Skeletal muscle satellite cell (primary cell): ENCODE data around the gene ENAH.
"Not testable (repeated sequence)": the region's sequence is repeated elsewhere in the genome, so short reads cannot be mapped to it uniquely, and the experiment has no call there.

Experiments used
- H3K27me3 ChIP-seq: 2 replicates; pipeline ENCODE4 v1.7.0; 2013; ENCODE audit warnings: low read length; ENCODE audit not compliant: control insufficient read depth, insufficient read depth
- H3K36me3 ChIP-seq: 2 replicates; pipeline ENCODE4 v1.7.0; 2013; ENCODE audit warnings: mild to moderate bottlenecking, control low read depth, low read length; ENCODE audit not compliant: insufficient read depth
- H3K4me1 ChIP-seq: 2 replicates; pipeline ENCODE4 v1.7.0; 2013; ENCODE audit warnings: low read length; ENCODE audit not compliant: control insufficient read depth, insufficient read depth
- H3K4me2 ChIP-seq: 2 replicates; pipeline ENCODE4 v1.7.0; 2013; ENCODE audit warnings: mild to moderate bottlenecking, low read length
- H3K4me3 ChIP-seq: 2 replicates; pipeline ENCODE4 v1.7.0; 2013; ENCODE audit warnings: low read length
- H3K9ac ChIP-seq: 2 replicates; pipeline ENCODE4 v1.7.0; 2013; ENCODE audit warnings: mild to moderate bottlenecking, low read depth, low read length, moderate library complexity
- H3K9me3 ChIP-seq: replicated peaks from 2 replicates; pipeline ENCODE4 v1.7.0; 2013; ENCODE audit warnings: mild to moderate bottlenecking, control low read depth, low read length

Gene ENAH

GRCh38 chr1:225480825-225481434 is 172.0 kb downstream of the ENAH start:
- Histone ChIP-seq H3K9ac (no peak overlapping the region), H3K27me3 (peaks cover 20% of the 10 kb centered on the region), H3K4me3 (no peak overlapping the region), H3K4me1 (peaks cover 8% of the 10 kb centered on the region), H3K9me3 (no peaks in the 10 kb centered on the region), H3K4me2 (no peak overlapping the region), H3K36me3 (no peaks in the 10 kb centered on the region)

GRCh38 chr1:225479996-225480720 is 172.8 kb downstream of the ENAH start:
- H3K4me3 ChIP-seq = no peak overlapping the region
- H3K9me3 ChIP-seq = no peaks in the 10 kb centered on the region
- H3K27me3 ChIP-seq = peaks cover 20% of the 10 kb centered on the region
- H3K4me1 ChIP-seq = peaks cover 10% of the 10 kb centered on the region
- no peak overlapping the region for H3K9ac ChIP-seq
- no peaks in the 10 kb centered on the region for H3K36me3 ChIP-seq
- no peak overlapping the region for H3K4me2 ChIP-seq

GRCh38 chr1:225479341-225479740 is 173.6 kb downstream of the ENAH start:
- peaks cover 15% of the 10 kb centered on the region for H3K4me1 ChIP-seq
- no peak overlapping the region for H3K4me2 ChIP-seq
- no peak overlapping the region for H3K9ac ChIP-seq
- no peaks in the 10 kb centered on the region for H3K9me3 ChIP-seq
- peaks cover 19% of the 10 kb centered on the region for H3K27me3 ChIP-seq
- H3K36me3 ChIP-seq = no peaks in the 10 kb centered on the region
- no peak overlapping the region for H3K4me3 ChIP-seq

- no peak overlapping the region for H3K4me3 ChIP-seq
- no peaks in the 10 kb centered on the region for H3K9me3 ChIP-seq
- no peak overlapping the region for H3K9ac ChIP-seq
- H3K36me3 ChIP-seq = no peaks in the 10 kb centered on the region
- peaks cover 14% of the 10 kb centered on the region for H3K27me3 ChIP-seq
- H3K4me1 ChIP-seq = peaks cover 10% of the 10 kb centered on the region
- H3K4me2 ChIP-seq = no peak overlapping the region
Measured at GRCh38 chr1:225477296-225477911, 175.5 kb downstream of the ENAH start.

GRCh38 chr1:225476538-225476988 is 176.4 kb downstream of the ENAH start:
- H3K4me3 ChIP-seq = no peak overlapping the region
- H3K4me1 ChIP-seq = peaks cover 7% of the 10 kb centered on the region
- H3K36me3 ChIP-seq = no peaks in the 10 kb centered on the region

GRCh38 chr1:225476100-225476511 is 176.8 kb downstream of the ENAH start:
- no peak overlapping the region for H3K4me2 ChIP-seq
- H3K9me3 ChIP-seq = no peaks in the 10 kb centered on the region
- H3K4me1 ChIP-seq = peaks cover 7% of the 10 kb centered on the region
- peaks cover 5% of the 10 kb centered on the region for H3K27me3 ChIP-seq
- no peak overlapping the region for H3K9ac ChIP-seq
- H3K36me3 ChIP-seq = no peaks in the 10 kb centered on the region
- H3K4me3 ChIP-seq = no peak overlapping the region

More at GRCh38 chr1:225476538-225476988, 176.4 kb downstream of the ENAH start:
- H3K9ac ChIP-seq = no peak overlapping the region
- H3K9me3 ChIP-seq = no peaks in the 10 kb centered on the region
- peaks cover 6% of the 10 kb centered on the region for H3K27me3 ChIP-seq
- H3K4me2 ChIP-seq = no peak overlapping the region

GRCh38 chr1:225474986-225475820 is 177.7 kb downstream of the ENAH start:
- Histone ChIP-seq H3K9me3 (no peaks in the 10 kb centered on the region), H3K27me3 (peaks cover 11% of the 10 kb centered on the region), H3K4me1 (peaks cover 7% of the 10 kb centered on the region), H3K4me2 (peak overlapping the region; percentile 76), H3K36me3 (no peaks in the 10 kb centered on the region), H3K9ac (no peak overlapping the region), H3K4me3 (peak overlapping the region; percentile 42)

- Histone ChIP-seq H3K4me3 (no peak overlapping the region), H3K4me2 (peak overlapping the region; percentile 36), H3K27me3 (peaks cover 11% of the 10 kb centered on the region), H3K9ac (no peak overlapping the region), H3K36me3 (no peaks in the 10 kb centered on the region), H3K9me3 (no peaks in the 10 kb centered on the region), H3K4me1 (peaks cover 7% of the 10 kb centered on the region)
Measured at GRCh38 chr1:225474439-225474985, 178.4 kb downstream of the ENAH start.

GRCh38 chr1:225473676-225474438 is 179.1 kb downstream of the ENAH start:
- H3K9me3 ChIP-seq, H3K4me2 ChIP-seq, H3K36me3 ChIP-seq, H3K4me1 ChIP-seq, H3K9ac ChIP-seq, H3K4me3 ChIP-seq: not testable (repeated sequence)
- peaks cover 11% of the 10 kb centered on the region for H3K27me3 ChIP-seq

GRCh38 chr1:225473266-225473665 is 179.7 kb downstream of the ENAH start:
- not testable (repeated sequence) for H3K4me3 ChIP-seq, H3K36me3 ChIP-seq, H3K4me2 ChIP-seq, H3K9me3 ChIP-seq, H3K9ac ChIP-seq, H3K4me1 ChIP-seq
- H3K27me3 ChIP-seq = peaks cover 11% of the 10 kb centered on the region
